Stimulated activated naive CD8-positive, alpha-beta T cell treated with anti-CD3 and anti-CD28 coated beads, Interleukin-15, amount 100 ng/mL, for 72 hours (primary cell): ENCODE results near the gene PEAK1.

Experiments
- ATAC-seq: fragments of 150-1000 bp; cut with Tn5 transposase; 2 replicates; pipeline ENCODE4 v1.10.0; 2021; ENCODE audit warnings: mild to moderate bottlenecking, moderate library complexity
- DNase-seq, 2 donors: peaks; one replicate each; pipeline ENCODE4 v3.0.0; 2021 to 2022
- H3K27ac Mint-ChIP-seq, 2 donors: one replicate each; pipeline ENCODE4 v1.8.0; 2022; ENCODE audit warnings: mild to moderate bottlenecking in 2 of 2, mixed read lengths in 2 of 2, moderate library complexity in 2 of 2
- H3K27me3 Mint-ChIP-seq: one replicate; pipeline ENCODE4 v1.8.0; 2022; ENCODE audit warnings: mixed read lengths
- H3K4me1 Mint-ChIP-seq: one replicate; pipeline ENCODE4 v1.8.0; 2022; ENCODE audit warnings: mild to moderate bottlenecking, mixed read lengths
- H3K4me3 Mint-ChIP-seq, 2 donors: one replicate each; pipeline ENCODE4 v1.8.0; 2022; ENCODE audit warnings: mild to moderate bottlenecking in 2 of 2, mixed read lengths in 2 of 2, moderate library complexity in 1 of 2
- H3K9me3 Mint-ChIP-seq, 2 donors: one replicate each; pipeline ENCODE4 v1.8.0; 2022; ENCODE audit warnings: mixed read lengths in 2 of 2

The PEAK1 gene

GRCh38 chr15:77336006-77336405 lies 83.9 kb downstream of the PEAK1 start:
- ATAC-seq, result no peak
- DNase-seq, result no peak
- Mint-ChIP-seq H3K4me1 (no peaks in the 10 kb centered on the region), H3K4me3 (no peak overlapping the region), H3K9me3 (no peaks in the 10 kb centered on the region), H3K27me3 (no peaks in the 10 kb centered on the region), H3K27ac (no peak overlapping the region)

DNA sequence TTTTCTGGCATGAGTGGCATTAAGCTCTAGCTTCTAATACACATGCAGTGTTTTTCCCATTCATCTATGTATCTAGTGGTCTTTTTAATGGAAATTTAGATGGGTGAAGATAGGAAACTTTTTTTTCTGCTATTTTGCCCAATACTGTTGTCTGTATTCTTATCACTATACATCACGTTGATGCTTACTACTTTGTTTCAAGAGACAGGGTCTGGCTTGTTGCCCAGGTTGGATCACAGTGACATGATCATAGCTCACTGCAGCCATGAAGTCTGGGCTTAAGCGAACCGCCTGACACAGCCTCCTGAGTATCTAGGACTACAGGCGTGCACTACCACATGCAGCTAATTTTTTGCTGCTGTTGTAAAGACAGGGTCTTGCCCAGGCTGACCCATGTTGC lies 84.6 kb downstream of the PEAK1 start:
- H3K4me1 Mint-ChIP-seq, result no peaks in the 10 kb centered on the region
- H3K4me3 Mint-ChIP-seq, result no peak overlapping the region
- H3K27me3 Mint-ChIP-seq, result no peaks in the 10 kb centered on the region
- no peak for DNase-seq
- no peak overlapping the region for H3K27ac Mint-ChIP-seq
- ATAC-seq, result no peak
- no peaks in the 10 kb centered on the region for H3K9me3 Mint-ChIP-seq

GRCh38 chr15:77333166-77333565 lies 86.7 kb downstream of the PEAK1 start:
- no peaks in the 10 kb centered on the region for H3K27me3 Mint-ChIP-seq
- no peaks in the 10 kb centered on the region for H3K9me3 Mint-ChIP-seq
- no peak overlapping the region for H3K4me3 Mint-ChIP-seq
- no peaks in the 10 kb centered on the region for H3K4me1 Mint-ChIP-seq
- H3K27ac Mint-ChIP-seq, result no peak overlapping the region
- DNase-seq (no peak), ATAC-seq (no peak)

DNA sequence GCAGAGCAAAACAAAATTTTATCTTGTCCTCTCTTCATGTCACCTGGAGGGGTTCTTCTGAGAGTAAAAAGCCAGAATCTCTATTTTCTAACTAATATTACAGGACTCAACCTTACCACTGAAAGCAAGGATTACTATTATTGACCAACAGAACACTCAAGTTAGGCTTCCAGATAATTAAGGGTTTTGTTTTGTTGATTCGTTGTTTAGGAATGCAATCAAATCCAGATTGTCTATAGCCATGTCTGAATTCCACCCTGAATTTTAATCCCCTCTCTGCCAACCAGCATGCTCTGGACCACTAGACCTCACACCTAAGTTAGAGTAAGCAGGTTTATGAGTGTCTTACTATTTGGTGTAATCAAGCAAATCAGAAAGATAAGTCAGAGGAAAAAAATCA lies 90.7 kb downstream of the PEAK1 start:
- H3K4me1 Mint-ChIP-seq, result no peaks in the 10 kb centered on the region
- no peak overlapping the region for H3K4me3 Mint-ChIP-seq
- ATAC-seq (no peak), DNase-seq (no peak)
- peaks cover 0 to 6% of the 10 kb centered on the region in 2 donors for H3K9me3 Mint-ChIP-seq
- no peak overlapping the region for H3K27ac Mint-ChIP-seq
- no peaks in the 10 kb centered on the region for H3K27me3 Mint-ChIP-seq

DNA sequence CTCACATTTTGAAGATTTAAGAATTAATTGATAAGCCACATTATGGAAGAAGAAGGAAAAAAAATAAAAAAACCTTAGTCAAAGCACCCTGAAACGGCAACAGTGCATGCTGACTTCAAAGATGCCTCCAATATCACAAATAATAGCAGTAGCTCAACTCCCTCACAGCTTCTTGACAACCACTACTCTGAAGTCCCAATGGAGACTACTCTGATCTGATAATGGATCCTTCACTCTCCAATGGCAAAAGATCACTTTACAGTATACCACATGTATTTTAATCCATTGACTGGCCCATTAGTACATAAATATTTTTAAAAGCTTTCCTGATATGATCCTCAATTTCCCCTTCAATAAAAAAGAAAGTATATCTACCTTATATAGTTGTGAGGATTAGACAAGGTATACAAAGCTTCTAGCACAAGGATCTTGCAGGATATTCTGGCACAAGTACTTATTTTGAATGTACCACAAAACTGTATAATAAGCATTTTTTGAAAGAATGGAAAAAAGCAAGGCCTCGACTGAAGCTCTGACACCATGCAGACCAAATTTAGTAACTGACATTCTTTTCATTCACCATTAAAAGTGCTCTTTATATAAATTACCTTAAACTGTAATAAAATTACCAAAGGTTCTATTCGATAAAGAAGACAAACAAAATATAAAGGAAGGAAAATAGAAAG lies 91.9 kb downstream of the PEAK1 start:
- DNase-seq (no peak), ATAC-seq (no peak)
- Mint-ChIP-seq H3K4me3 (no peak overlapping the region), H3K27ac (no peak overlapping the region), H3K27me3 (no peaks in the 10 kb centered on the region), H3K9me3 (peaks cover 0 to 6% of the 10 kb centered on the region in 2 donors), H3K4me1 (no peaks in the 10 kb centered on the region)

DNA sequence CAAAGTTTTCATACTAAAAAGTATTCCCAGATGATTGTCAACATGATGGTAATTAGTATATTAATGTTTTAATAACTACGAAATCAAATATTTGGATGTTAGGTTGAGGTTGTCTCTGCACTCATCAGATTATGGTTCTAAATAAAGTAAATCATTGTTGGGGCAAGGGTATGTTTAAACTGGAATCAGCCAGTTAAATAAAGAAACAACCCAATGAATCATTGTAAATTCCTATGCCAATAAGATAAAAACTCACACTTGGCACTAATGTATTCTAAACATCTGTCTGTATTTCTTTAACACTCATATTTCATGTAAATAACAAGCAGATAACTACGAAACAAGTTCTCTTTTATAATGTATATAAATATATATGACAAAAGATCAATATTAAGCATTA lies 92.7 kb downstream of the PEAK1 start:
- Mint-ChIP-seq H3K27ac (no peak overlapping the region), H3K4me1 (no peaks in the 10 kb centered on the region)
- no peak for DNase-seq

DNA sequence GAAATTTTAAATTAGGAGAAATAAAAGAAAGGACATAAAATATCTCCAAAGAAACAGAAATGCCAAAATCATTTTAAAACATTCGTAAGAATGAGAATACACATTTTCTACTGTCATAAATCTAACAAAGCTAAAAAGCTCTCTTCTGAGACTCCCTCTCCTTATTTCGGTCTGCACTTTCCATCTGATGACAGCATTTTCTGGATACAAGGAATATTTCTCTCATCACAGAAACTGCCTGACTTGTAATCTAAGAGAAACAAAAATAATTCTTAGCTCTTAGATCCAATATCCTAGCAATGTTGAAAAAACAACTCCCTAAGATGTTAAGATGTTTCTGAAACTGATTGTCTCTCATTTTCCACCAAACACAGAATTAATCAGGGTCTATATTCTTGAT lies 93.5 kb downstream of the PEAK1 start:
- Mint-ChIP-seq H3K4me3 (no peak overlapping the region), H3K27ac (no peak overlapping the region), H3K4me1 (no peaks in the 10 kb centered on the region), H3K27me3 (no peaks in the 10 kb centered on the region), H3K9me3 (peaks cover 0 to 6% of the 10 kb centered on the region in 2 donors)
- no peak for ATAC-seq
- no peak for DNase-seq

More for the DNA sequence above, 92.7 kb downstream of the PEAK1 start:
- ATAC-seq, result no peak
- Mint-ChIP-seq H3K27me3 (no peaks in the 10 kb centered on the region), H3K9me3 (peaks cover 0 to 6% of the 10 kb centered on the region in 2 donors), H3K4me3 (no peak overlapping the region)

- no peak overlapping the region for H3K4me3 Mint-ChIP-seq
- no peak overlapping the region for H3K27ac Mint-ChIP-seq
- no peak for ATAC-seq
- no peaks in the 10 kb centered on the region for H3K27me3 Mint-ChIP-seq
- peaks cover 11% of the 10 kb centered on the region for H3K4me1 Mint-ChIP-seq
- DNase-seq, result no peak
- no peaks in the 10 kb centered on the region for H3K9me3 Mint-ChIP-seq
Measured at GRCh38 chr15:77312523-77312922, 107.4 kb downstream of the PEAK1 start.

DNA sequence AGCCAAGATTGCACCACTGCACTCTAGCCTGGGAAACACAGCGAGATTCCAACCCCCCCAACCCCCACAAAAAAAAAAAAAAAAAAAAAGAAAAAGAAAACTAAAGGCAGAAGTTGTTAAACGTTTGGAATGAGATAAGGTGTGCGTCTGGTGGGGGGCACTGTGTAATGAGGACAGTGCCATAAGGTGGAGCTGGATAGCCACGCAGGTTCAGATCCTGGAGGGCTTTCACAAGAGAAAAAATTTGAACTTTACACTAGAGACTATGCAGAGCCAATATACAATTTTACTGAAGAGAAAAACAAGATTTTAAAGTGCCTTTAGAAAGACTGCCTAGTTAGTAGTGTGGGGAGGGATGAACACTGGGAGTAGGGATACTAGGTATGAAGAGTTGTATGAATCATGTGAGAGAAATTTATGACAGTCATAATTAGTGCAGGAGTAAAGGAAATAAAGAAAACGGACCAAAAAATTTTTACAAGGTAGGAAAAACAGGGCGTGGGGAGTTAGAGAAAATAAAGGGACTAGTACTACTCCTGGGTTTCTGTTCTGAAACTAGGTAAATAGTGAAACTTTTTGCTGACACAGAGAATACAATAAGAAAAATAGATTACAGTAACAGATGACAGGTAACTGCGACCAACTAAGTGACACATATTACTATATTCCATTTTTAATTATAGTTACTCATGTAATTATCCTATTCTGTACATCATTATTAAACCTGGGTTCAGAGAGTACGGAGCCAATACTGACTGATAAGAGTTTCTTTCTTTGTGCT lies 108.1 kb downstream of the PEAK1 start:
- H3K27me3 Mint-ChIP-seq, result no peaks in the 10 kb centered on the region
- DNase-seq (no peak), ATAC-seq (no peak)
- peaks cover 11% of the 10 kb centered on the region for H3K4me1 Mint-ChIP-seq
- no peak overlapping the region for H3K27ac Mint-ChIP-seq
- H3K4me3 Mint-ChIP-seq, result no peak overlapping the region
- no peaks in the 10 kb centered on the region for H3K9me3 Mint-ChIP-seq

GRCh38 chr15:77311020-77311419 lies 108.9 kb downstream of the PEAK1 start:
- DNase-seq, result no peak
- H3K27ac Mint-ChIP-seq, result no peak overlapping the region
- no peak for ATAC-seq
- peaks cover 11% of the 10 kb centered on the region for H3K4me1 Mint-ChIP-seq
- H3K27me3 Mint-ChIP-seq, result no peaks in the 10 kb centered on the region
- H3K9me3 Mint-ChIP-seq, result no peaks in the 10 kb centered on the region
- H3K4me3 Mint-ChIP-seq, result no peak overlapping the region

DNA sequence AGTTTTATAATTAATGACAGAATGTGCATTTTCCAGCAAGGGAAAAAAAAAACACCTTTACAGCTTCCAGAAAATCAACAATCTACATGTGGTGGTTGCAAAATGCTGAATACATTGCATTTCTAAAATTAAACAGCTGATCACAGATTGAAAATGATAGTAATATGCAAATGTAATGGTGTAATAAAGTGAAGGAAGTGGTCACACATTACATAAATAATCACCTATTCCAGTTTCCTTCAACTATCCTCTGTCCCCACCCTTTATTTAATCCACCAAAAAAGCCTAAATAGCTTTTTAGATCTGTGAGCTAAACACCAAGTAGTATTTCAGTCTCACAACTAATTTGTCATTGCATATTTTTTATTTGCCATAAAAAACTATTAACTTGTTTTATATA lies 110.5 kb downstream of the PEAK1 start:
- Mint-ChIP-seq H3K27ac (no peak overlapping the region), H3K4me3 (no peak overlapping the region)

DNA sequence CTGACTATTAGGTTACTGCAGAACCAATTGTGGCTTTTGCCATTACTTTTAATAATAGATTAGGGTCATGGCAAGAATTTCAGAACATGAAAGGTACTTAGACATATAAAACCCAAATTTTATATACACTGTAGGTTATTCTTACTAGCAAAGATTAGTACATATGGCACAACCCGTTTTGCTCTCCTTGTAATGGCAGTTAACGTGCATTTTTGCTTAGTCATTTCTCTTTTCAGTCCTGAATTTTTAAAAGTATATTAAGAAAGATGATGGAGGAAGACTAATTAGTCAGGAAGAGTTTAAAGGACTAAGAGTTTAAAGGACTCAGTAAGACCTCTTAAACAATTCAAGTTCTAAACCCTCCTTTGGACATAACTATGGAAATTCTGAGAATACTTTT lies 114.0 kb downstream of the PEAK1 start:
- Mint-ChIP-seq H3K27ac (no peak overlapping the region), H3K9me3 (no peaks in the 10 kb centered on the region), H3K4me3 (no peak overlapping the region), H3K27me3 (no peaks in the 10 kb centered on the region), H3K4me1 (peaks cover 9% of the 10 kb centered on the region)
- no peak for DNase-seq
- no peak for ATAC-seq

More for the DNA sequence above, 110.5 kb downstream of the PEAK1 start:
- Mint-ChIP-seq H3K9me3 (no peaks in the 10 kb centered on the region), H3K27me3 (no peaks in the 10 kb centered on the region), H3K4me1 (peaks cover 11% of the 10 kb centered on the region)
- ATAC-seq (no peak), DNase-seq (no peak)

DNA sequence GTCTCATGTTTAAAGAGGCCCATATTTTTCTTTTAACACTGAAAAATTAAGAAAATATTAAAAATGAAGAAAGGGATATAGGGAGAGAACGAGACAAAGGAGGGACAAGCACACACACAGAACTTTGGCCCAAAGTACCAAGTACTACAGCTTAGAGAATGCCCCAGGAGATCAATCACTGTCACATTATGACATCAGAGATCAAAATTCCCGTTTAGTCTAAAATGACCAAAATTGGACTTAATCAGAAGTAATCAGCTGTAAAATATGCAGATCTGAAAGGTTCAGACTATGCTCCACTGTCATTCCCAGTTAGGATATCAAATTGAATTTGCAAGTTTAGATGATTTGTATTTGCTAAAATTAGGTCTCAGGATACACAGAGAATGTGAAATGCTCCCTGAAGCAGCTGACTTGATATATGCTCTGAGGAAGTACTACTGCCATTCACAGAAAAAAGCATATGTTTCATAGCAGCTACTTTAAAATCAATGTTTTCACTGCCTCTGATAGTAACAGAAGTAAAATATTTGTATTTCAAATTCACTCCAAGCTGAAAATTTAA lies 123.0 kb downstream of the PEAK1 start:
- Mint-ChIP-seq H3K4me1 (no peaks in the 10 kb centered on the region), H3K4me3 (no peak overlapping the region), H3K9me3 (no peaks in the 10 kb centered on the region), H3K27me3 (no peaks in the 10 kb centered on the region), H3K27ac (no peak overlapping the region)
- no peak for DNase-seq
- no peak for ATAC-seq

GRCh38 chr15:77295446-77295845 lies 124.5 kb downstream of the PEAK1 start:
- H3K9me3 Mint-ChIP-seq, result no peaks in the 10 kb centered on the region
- H3K27me3 Mint-ChIP-seq, result no peaks in the 10 kb centered on the region
- H3K4me3 Mint-ChIP-seq, result no peak overlapping the region
- H3K4me1 Mint-ChIP-seq, result no peaks in the 10 kb centered on the region
- DNase-seq (no peak), ATAC-seq (no peak)
- H3K27ac Mint-ChIP-seq, result no peak overlapping the region

GRCh38 chr15:77292969-77293558 lies 126.8 kb downstream of the PEAK1 start:
- Mint-ChIP-seq H3K27ac (no peak overlapping the region), H3K4me1 (no peaks in the 10 kb centered on the region), H3K27me3 (no peaks in the 10 kb centered on the region), H3K4me3 (no peak overlapping the region), H3K9me3 (no peaks in the 10 kb centered on the region)
- DNase-seq (no peak), ATAC-seq (no peak)

GRCh38 chr15:77291107-77291506 lies 128.8 kb downstream of the PEAK1 start:
- ATAC-seq (no peak), DNase-seq (no peak)
- H3K27me3 Mint-ChIP-seq, result no peaks in the 10 kb centered on the region
- H3K9me3 Mint-ChIP-seq, result no peaks in the 10 kb centered on the region
- no peak overlapping the region for H3K27ac Mint-ChIP-seq
- H3K4me3 Mint-ChIP-seq, result no peak overlapping the region
- H3K4me1 Mint-ChIP-seq, result no peaks in the 10 kb centered on the region
